IMR-90 (cell line): ENCODE results near the gene MB. TPM values are rescaled to one million over a fixed set of nuclear protein-coding genes. Genes with fewer than 3 reads are reported as not detected.

Experiments
- ATAC-seq: fragments of 200-7000 bp; cut with Tn5 transposase; 2 replicates; pipeline ENCODE4 v1.9.1; 2020; ENCODE audit warnings: low read depth, mild to moderate bottlenecking, moderate library complexity
- BruUV-seq: library from RNA; stranded (reverse); fragments of 400-500 nt; replicated peaks from 2 replicates; lab custom pipeline; 2021; lab: Mats Ljungman, UMichigan
- CTCF ChIA-PET: fragments of 300-600 bp; formaldehyde crosslinking; extraction: SDS; loops from one replicate; lab custom pipeline; 2021; ENCODE audit warnings: antibody characterized with exemption; lab: Yijun Ruan, JAX
- POLR2A ChIA-PET: fragments of 300-600 bp; sonication (Branson Sonifier 250); formaldehyde crosslinking; loops from one replicate; lab custom pipeline; 2022; ENCODE audit warnings: antibody characterized with exemption; ENCODE audit not compliant: unreplicated experiment; lab: Charles Lee
- DNase-seq: peaks from one replicate; pipeline ENCODE4 v3.0.0; 2013
- H2AFZ ChIP-seq: replicated peaks from 2 replicates; pipeline ENCODE3; 2013; ENCODE audit warnings: low read length, mild to moderate bottlenecking; ENCODE audit not compliant: poor library complexity
- H2AK5ac ChIP-seq: 2 replicates; pipeline ENCODE4 v1.6.1; 2013; ENCODE audit warnings: low read depth, low read length, inconsistent platforms
- H2AK9ac ChIP-seq: replicated peaks from 2 replicates; pipeline ENCODE3; 2013; ENCODE audit warnings: mild to moderate bottlenecking, low read depth, low read length, moderate library complexity; ENCODE audit not compliant: poor library complexity
- H2BK120ac ChIP-seq: 2 replicates; pipeline ENCODE4 v1.6.1; 2013; ENCODE audit warnings: low read depth, low read length, inconsistent platforms
- H2BK15ac ChIP-seq: 3 replicates; pipeline ENCODE4 v1.6.1; 2013; ENCODE audit warnings: low read depth, low read length, inconsistent platforms
- H2BK20ac ChIP-seq: 2 replicates; pipeline ENCODE4 v1.6.1; 2013; ENCODE audit warnings: low read depth, mild to moderate bottlenecking, inconsistent platforms, low read length, moderate library complexity
- H2BK5ac ChIP-seq: 2 replicates; pipeline ENCODE4 v1.6.1; 2013; ENCODE audit warnings: mild to moderate bottlenecking, low read depth, low read length, inconsistent platforms; ENCODE audit not compliant: poor library complexity, severe bottlenecking
- H3K14ac ChIP-seq: replicated peaks from 2 replicates; pipeline ENCODE4 v1.6.1; 2013; ENCODE audit warnings: low read depth, low read length, inconsistent platforms
- H3K18ac ChIP-seq: 2 replicates; pipeline ENCODE4 v1.6.1; 2013; ENCODE audit warnings: low read depth, low read length, control low read depth
- H3K23ac ChIP-seq: 2 replicates; pipeline ENCODE4 v1.6.1; 2013; ENCODE audit warnings: low read depth, low read length, inconsistent platforms
- H3K27ac ChIP-seq: 2 replicates; pipeline ENCODE4 v1.5.1; 2013; ENCODE audit warnings: mild to moderate bottlenecking, control low read depth, low read length; ENCODE audit not compliant: insufficient read depth
- H3K27me3 ChIP-seq: 2 replicates; pipeline ENCODE4 v1.6.1; 2013; ENCODE audit warnings: low read length; ENCODE audit not compliant: control insufficient read depth, insufficient read depth
- H3K36me3 ChIP-seq: 2 replicates; pipeline ENCODE4 v1.6.1; 2013; ENCODE audit warnings: low read length, mixed read lengths; ENCODE audit not compliant: control insufficient read depth, insufficient read depth
- H3K4ac ChIP-seq: 2 replicates; pipeline ENCODE4 v1.6.1; 2013; ENCODE audit warnings: low read depth, low read length, inconsistent platforms
- H3K4me1 ChIP-seq: 2 replicates; pipeline ENCODE4 v1.6.1; 2013; ENCODE audit warnings: low read length, mixed read lengths; ENCODE audit not compliant: control insufficient read depth, insufficient read depth
- H3K4me2 ChIP-seq: 2 replicates; pipeline ENCODE4 v1.6.1; 2013; ENCODE audit warnings: low read depth, mild to moderate bottlenecking, control low read depth, low read length, moderate library complexity
- H3K4me3 ChIP-seq: 2 replicates; pipeline ENCODE4 v1.5.1; 2013; ENCODE audit warnings: low read depth, mild to moderate bottlenecking, control low read depth, low read length, moderate library complexity; ENCODE audit not compliant: insufficient read depth
- H3K56ac ChIP-seq: 2 replicates; pipeline ENCODE4 v1.6.1; 2013; ENCODE audit warnings: low read length, inconsistent platforms; ENCODE audit not compliant: insufficient read depth; ENCODE audit errors: extremely low read depth
- H3K79me1 ChIP-seq, 2 experiments: 2 replicates each; pipeline ENCODE4 v1.6.1; 2013; ENCODE audit warnings: low read length in 2 of 2, inconsistent platforms in 1 of 2, low read depth in 1 of 2
- H3K9ac ChIP-seq: 2 replicates; pipeline ENCODE4 v1.6.1; 2013; ENCODE audit warnings: low read depth, low read length, control low read depth
- H3K9me1 ChIP-seq: 2 replicates; pipeline ENCODE4 v1.6.1; 2013; ENCODE audit warnings: low read length, inconsistent platforms; ENCODE audit not compliant: insufficient read depth
- H3K9me3 ChIP-seq: 2 replicates; pipeline ENCODE4 v1.6.1; 2013; ENCODE audit warnings: low read length; ENCODE audit not compliant: control insufficient read depth, insufficient read depth
- H4K20me1 ChIP-seq: 2 replicates; pipeline ENCODE4 v1.6.1; 2013; ENCODE audit warnings: low read length, inconsistent platforms; ENCODE audit not compliant: insufficient read depth
- H4K5ac ChIP-seq: 2 replicates; pipeline ENCODE4 v1.6.1; 2013; ENCODE audit warnings: mild to moderate bottlenecking, low read depth, low read length, control low read depth
- H4K8ac ChIP-seq, 2 experiments: 2 replicates each; pipeline ENCODE4 v1.6.1; 2013; ENCODE audit warnings: low read depth in 2 of 2, low read length in 2 of 2, control low read depth in 1 of 2, inconsistent platforms in 1 of 2
- H4K91ac ChIP-seq: 2 replicates; pipeline ENCODE4 v1.6.1; 2013; ENCODE audit warnings: low read depth, low read length, inconsistent platforms; ENCODE audit not compliant: insufficient read depth
- MXI1 ChIP-seq: IDR thresholded peaks from 2 replicates; pipeline ENCODE4 v1.6.1; 2012; ENCODE audit warnings: low read depth, mild to moderate bottlenecking, low read length, moderate library complexity, borderline replicate concordance
- WGBS, 2 experiments: methylation state at CpG; one replicate each; pipeline versions ENCODE4 v1.1.5 to v1.1.7; 2013; ENCODE audit warnings: missing lambda C conversion rate in 2 of 2; ENCODE audit not compliant: insufficient read length in 1 of 2; ENCODE audit errors: extremely low coverage in 2 of 2; 5-methylcytosine and 5-hydroxymethylcytosine counted together
- dilution Hi-C: fragments of 300-500 bp; cut with HindIII; formaldehyde crosslinking; loops from one replicate; pipeline ENCODE4 v1.14.3; 2018; ENCODE audit warnings: low sequenced_read_pairs; ENCODE audit not compliant: unreplicated experiment
- in situ Hi-C: fragments of 300-500 bp; cut with MboI; formaldehyde crosslinking; loops from 3 replicates; pipeline ENCODE4 v1.14.3; 2019; ENCODE audit warnings: low sequenced_read_pairs, inconsistent platforms, mixed read lengths
- intact Hi-C: fragments of 100-400 bp; cut with micrococcal nuclease; formaldehyde crosslinking; loops from 2 replicates; pipeline ENCODE4 v1.10.0; 2022
- polyA plus RNA-seq, 3 experiments: library from polyadenylated mRNA; depleted of rRNA; stranded (reverse); fragments of >200 nt; gene quantifications; 2 replicates each; pipeline ENCODE4 v1.2.3, GENCODE V29; 2012; ENCODE audit warnings: low replicate concordance in 1 of 3
- total RNA-seq: library from RNA; depleted of rRNA; stranded (reverse); fragments of >200 nt; gene quantifications from 2 replicates; pipeline ENCODE4 v1.2.3, GENCODE V29; 2012

The MB gene
- total and polyA plus RNA-seq, 2 of the 4 experiments (the other 2 are of a cell fraction): not detected

DNA sequence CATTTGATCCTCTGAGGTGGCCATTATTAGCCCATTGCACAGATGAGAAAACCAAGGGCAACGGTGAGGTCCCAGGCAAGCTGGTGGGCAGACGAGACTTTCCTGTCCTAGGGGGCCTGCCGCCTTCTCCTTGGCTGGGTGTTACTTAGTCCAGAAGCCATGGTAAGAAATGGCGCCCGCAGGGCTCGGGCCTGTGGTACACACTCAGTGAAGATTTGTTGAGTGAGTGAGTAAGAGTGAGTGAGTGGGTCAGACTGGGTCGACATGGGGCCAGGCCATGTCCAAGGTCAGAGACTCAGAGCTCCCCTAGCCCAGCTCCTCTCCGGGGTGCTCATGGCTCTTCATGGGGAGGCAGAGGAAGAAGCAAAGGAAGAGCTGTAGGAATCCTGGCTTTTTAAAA is 40.5 kb downstream of the MB start:
- no CpG with 5 or more reads among the region's 8 CpGs for WGBS, 2 experiments
- Histone ChIP-seq H3K4me2 (no peak overlapping the region), H4K20me1 (no peaks in the 10 kb centered on the region), H3K56ac (no peak overlapping the region), H3K27me3 (peaks cover 16% of the 10 kb centered on the region), H3K18ac (no peak overlapping the region), H2BK5ac (no peak overlapping the region), H2AK9ac (no peak overlapping the region), H3K23ac (no peak overlapping the region), H3K4ac (no peak overlapping the region), H2BK15ac (no peak overlapping the region), H2BK120ac (no peak overlapping the region), H3K4me1 (no peaks in the 10 kb centered on the region), H4K8ac (no peak overlapping the region), H3K4me3 (no peak overlapping the region), H2BK20ac (no peak overlapping the region), H2AFZ (no peak overlapping the region), H2AK5ac (no peak overlapping the region), H3K9me3 (no peaks in the 10 kb centered on the region), H3K27ac (no peak overlapping the region), H3K14ac (no peak overlapping the region), H4K91ac (no peak overlapping the region), H3K9me1 (no peaks in the 10 kb centered on the region), H4K5ac (no peak overlapping the region), H3K9ac (no peak overlapping the region), H3K79me1 (no peaks in the 10 kb centered on the region), H3K36me3 (no peaks in the 10 kb centered on the region)
- in situ Hi-C loops (no loop called here), dilution Hi-C loops (no loop called here), intact Hi-C loops (no loop called here)
- no TSS peak for BruUV-seq
- DNase-seq (no peak), ATAC-seq (no peak)
- no peak for TF ChIP-seq MXI1
- CTCF ChIA-PET: interaction anchor here (1.1 to 1.5 kb wide), 2 partner anchors 11 to 146 kb away, joined by 4 read pairs; no protein-coding TSS in a partner anchor
- POLR2A ChIA-PET: no interaction called here
